NCI-H748 treated with DMSO at 0.1 percent for 48 hours (cell line): ENCODE measurements around the gene AQP6.

Experiments used
- DNase-seq: peaks from one replicate; lab custom pipeline; 2025; lab: John Stamatoyannopoulos, UW

AQP6 gene

GRCh38 chr12:49972641-49973360 lies at the start of gene AQP6:
AQP6 (plus strand) TSS chr12:49972947; CDS start chr12:49973174, 227 bp downstream.
- DNase-seq: no peak

- DNase-seq: no peak
These were observed 49.6 kb upstream of the AQP6 start for GRCh38 chr12:49923035-49923644.

- DNase-seq: no peak
These were observed 48.7 kb upstream of the AQP6 start for GRCh38 chr12:49923880-49924556.

GRCh38 chr12:49924628-49925246 lies 48.0 kb upstream of the AQP6 start:
- DNase-seq: no peak

GRCh38 chr12:49925433-49926204 lies 47.1 kb upstream of the AQP6 start:
- DNase-seq: no peak

GRCh38 chr12:49928471-49928870 lies 44.3 kb upstream of the AQP6 start:
- no peak for DNase-seq

GRCh38 chr12:49929581-49929980 lies 43.2 kb upstream of the AQP6 start:
- DNase-seq: no peak

- DNase-seq: no peak
These were observed 42.0 kb upstream of the AQP6 start for GRCh38 chr12:49930515-49931288.

GRCh38 chr12:49932023-49932422 lies 40.7 kb upstream of the AQP6 start:
- DNase-seq: no peak

- no peak for DNase-seq
These were observed 40.1 kb upstream of the AQP6 start for GRCh38 chr12:49932533-49933130.

GRCh38 chr12:49933796-49934195 lies 39.0 kb upstream of the AQP6 start:
- DNase-seq: no peak

- DNase-seq: no peak
These were observed 38.2 kb upstream of the AQP6 start for GRCh38 chr12:49934505-49934904.

GRCh38 chr12:49936925-49937324 lies 35.8 kb upstream of the AQP6 start:
- no peak for DNase-seq

- no peak for DNase-seq
These were observed 35.0 kb upstream of the AQP6 start for GRCh38 chr12:49937639-49938300.

GRCh38 chr12:49939307-49939706 lies 33.4 kb upstream of the AQP6 start:
- DNase-seq: no peak

GRCh38 chr12:49939707-49940106 lies 33.0 kb upstream of the AQP6 start:
- DNase-seq: no peak

- DNase-seq: no peak
These were observed 30.9 kb upstream of the AQP6 start for GRCh38 chr12:49941556-49942511.

GRCh38 chr12:49942512-49942893 lies 30.2 kb upstream of the AQP6 start:
- no peak for DNase-seq
